NCI-H345 (cell line): ENCODE measurements around the gene TMF1.

Source experiments
- DNase-seq: peaks from one replicate; lab custom pipeline; 2025; lab: John Stamatoyannopoulos, UW

The TMF1 gene

GRCh38 chr3:68984011-68984530 is 68.1 kb downstream of the TMF1 start:
- no peak for DNase-seq

DNA sequence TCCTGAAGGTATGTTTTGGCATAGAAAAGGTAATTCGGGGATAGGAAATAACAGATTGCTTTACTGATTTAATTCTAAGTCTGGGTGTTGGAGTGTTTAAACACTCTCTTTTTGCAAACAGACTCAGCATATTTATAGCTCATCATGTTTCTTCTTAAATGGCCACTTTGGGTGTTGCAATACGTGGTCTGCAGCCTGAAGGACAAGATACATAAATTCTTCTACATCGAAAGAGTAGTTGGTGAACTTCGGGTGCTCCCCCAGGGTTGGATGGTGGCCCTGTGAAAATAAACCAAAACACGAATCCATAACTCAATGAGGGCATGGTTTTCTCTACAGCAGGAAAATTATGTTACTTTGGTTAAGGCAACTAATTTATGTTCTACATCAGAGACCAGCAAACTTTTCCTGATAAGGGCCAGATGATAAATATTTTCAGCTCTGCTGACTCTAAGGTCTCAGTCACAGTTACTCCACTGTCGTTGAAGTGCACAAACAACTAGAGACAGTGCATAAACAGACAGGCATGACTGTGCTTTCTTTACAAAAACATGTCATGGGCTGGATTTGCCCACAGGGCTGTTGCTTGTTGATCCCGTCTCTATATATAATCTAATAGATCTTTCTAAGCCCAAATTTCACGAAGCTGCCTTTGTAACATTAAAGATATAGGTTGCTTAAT is 74.5 kb downstream of the TMF1 start:
- DNase-seq: no peak

- DNase-seq: no peak
Measured at GRCh38 chr3:68974711-68975110, 77.4 kb downstream of the TMF1 start.

DNA sequence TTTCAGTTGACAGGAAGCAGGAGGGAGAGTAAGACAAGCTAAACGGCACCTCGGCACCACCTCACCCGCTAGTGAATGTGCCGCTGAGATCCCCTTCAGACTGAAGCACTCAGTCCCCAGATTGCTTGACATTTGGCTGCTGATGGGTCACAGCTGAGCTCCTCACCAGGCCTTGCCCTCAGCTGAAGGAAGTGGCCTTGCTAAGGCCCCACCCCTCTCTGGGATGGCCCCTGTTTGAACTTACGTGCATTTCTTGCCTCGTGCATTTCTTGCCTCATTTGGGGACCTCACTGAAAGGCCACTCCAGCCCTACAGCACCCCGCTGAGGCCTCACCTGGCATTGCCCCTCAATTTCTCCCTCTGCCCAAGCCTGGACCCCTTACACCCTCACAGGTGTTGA is 78.5 kb downstream of the TMF1 start:
- no peak for DNase-seq

DNA sequence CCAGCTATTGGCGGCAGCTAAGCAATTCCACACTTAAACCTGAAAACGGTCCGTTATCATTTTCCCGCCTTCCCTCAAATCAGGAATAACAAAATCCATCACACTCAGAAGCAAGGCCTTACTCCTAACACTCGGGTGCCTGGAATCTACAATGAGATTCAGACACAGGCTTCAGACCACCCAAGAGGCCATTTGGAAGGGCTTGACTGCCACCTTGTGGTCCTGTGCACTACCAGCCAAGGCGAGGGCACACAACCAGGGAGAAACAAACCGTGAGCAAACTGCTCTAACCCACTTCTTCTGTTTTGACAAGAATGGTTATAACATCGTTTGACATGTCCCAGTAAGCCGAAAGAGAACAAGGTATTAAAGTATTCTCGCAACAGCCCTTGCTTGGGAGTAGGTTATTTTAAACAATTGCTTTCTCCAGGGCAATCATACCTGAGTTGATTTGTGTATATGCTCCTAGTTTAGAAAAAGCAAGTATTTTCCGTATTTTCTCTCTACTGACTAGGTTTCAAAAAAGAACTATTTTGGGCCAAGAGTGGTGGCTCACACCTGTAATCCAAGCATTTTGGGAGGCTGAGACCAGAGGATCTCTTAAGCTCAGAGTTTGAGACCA is 79.7 kb downstream of the TMF1 start:
- peak; percentile 21 for DNase-seq
